GF-D8 (cell line): ENCODE data around the gene MAPK9.
"Not testable (repeated sequence)": the region's sequence is repeated elsewhere in the genome, so short reads cannot be mapped to it uniquely, and the experiment has no call there.

Source experiments
- DNase-seq: peaks from one replicate; lab custom pipeline; 2025; lab: John Stamatoyannopoulos, UW

The MAPK9 gene

GRCh38 chr5:180326989-180327565, 35.2 kb upstream of the MAPK9 start:
- no peak for DNase-seq

- DNase-seq = no peak
Observed at GRCh38 chr5:180324601-180324950, 32.7 kb upstream of the MAPK9 start.

GRCh38 chr5:180323941-180324600, 32.2 kb upstream of the MAPK9 start:
- DNase-seq = no peak

GRCh38 chr5:180323160-180323559, 31.3 kb upstream of the MAPK9 start:
- DNase-seq = no peak

- DNase-seq = no peak
Observed at GRCh38 chr5:180318456-180319089, 26.7 kb upstream of the MAPK9 start.

GRCh38 chr5:180316586-180316985, 24.7 kb upstream of the MAPK9 start:
- DNase-seq = no peak

- no peak for DNase-seq
Observed at GRCh38 chr5:180315762-180316212, 23.9 kb upstream of the MAPK9 start.

GRCh38 chr5:180313677-180314505, 22.0 kb upstream of the MAPK9 start:
- DNase-seq = no peak

GRCh38 chr5:180311216-180311615, 19.3 kb upstream of the MAPK9 start:
- DNase-seq = no peak

- no peak for DNase-seq
Observed at GRCh38 chr5:180306796-180307195, 14.9 kb upstream of the MAPK9 start.

- no peak for DNase-seq
Observed at GRCh38 chr5:180305481-180305880, 13.6 kb upstream of the MAPK9 start.

GRCh38 chr5:180304431-180305375, 12.8 kb upstream of the MAPK9 start:
- no peak for DNase-seq

- DNase-seq = no peak
Observed at GRCh38 chr5:180304016-180304292, 12.1 kb upstream of the MAPK9 start.

- no peak for DNase-seq
Observed at GRCh38 chr5:180303226-180304015, 11.5 kb upstream of the MAPK9 start.

- DNase-seq = no peak
Observed at GRCh38 chr5:180302256-180302655, 10.4 kb upstream of the MAPK9 start.

GRCh38 chr5:180301253-180301652, 9.4 kb upstream of the MAPK9 start:
- no peak for DNase-seq

- no peak for DNase-seq
Observed at GRCh38 chr5:180299526-180299925, 7.6 kb upstream of the MAPK9 start.

- not testable (repeated sequence) for DNase-seq
Observed at GRCh38 chr5:180299014-180299413, 7.1 kb upstream of the MAPK9 start.

GRCh38 chr5:180297587-180298282, 5.9 kb upstream of the MAPK9 start:
- no peak for DNase-seq

- no peak for DNase-seq
Observed at GRCh38 chr5:180296771-180297170, 4.9 kb upstream of the MAPK9 start.
